Peyer's patch (tissue), 4 donors: Measurements from ENCODE around the gene DIP2B.

Experiments
- CTCF ChIP-seq, 6 experiments: fragments of 450-650 bp in 4 of 6; fragments of 200-600 bp in 2 of 6; sonication (generic) in 1 of 6; IDR thresholded peaks; one replicate each; pipeline ENCODE4 v1.5.1; 2017 to 2019; ENCODE audit warnings: antibody characterized with exemption in 6 of 6, mild to moderate bottlenecking in 3 of 6, moderate library complexity in 1 of 6
- POLR2A ChIP-seq, 2 donors: fragments of 450-650 bp; IDR thresholded peaks; one replicate each; pipeline ENCODE4 v1.5.1; 2017; ENCODE audit warnings: antibody characterized with exemption in 2 of 2, mild to moderate bottlenecking in 2 of 2, moderate library complexity in 2 of 2

GRCh38 chr12:50788561-50788960 is 283.8 kb downstream of the DIP2B start:
- no peak for TF ChIP-seq POLR2A (IDR thresholded peaks at IDR 0.05)
- no peak for TF ChIP-seq CTCF (IDR thresholded peaks at IDR 0.05)
